ENCODE results near the gene NXN.
"Not testable (repeated sequence)": the region's sequence is repeated elsewhere in the genome, so short reads cannot be mapped to it uniquely, and the experiment has no call there.

Gene NXN

DNA sequence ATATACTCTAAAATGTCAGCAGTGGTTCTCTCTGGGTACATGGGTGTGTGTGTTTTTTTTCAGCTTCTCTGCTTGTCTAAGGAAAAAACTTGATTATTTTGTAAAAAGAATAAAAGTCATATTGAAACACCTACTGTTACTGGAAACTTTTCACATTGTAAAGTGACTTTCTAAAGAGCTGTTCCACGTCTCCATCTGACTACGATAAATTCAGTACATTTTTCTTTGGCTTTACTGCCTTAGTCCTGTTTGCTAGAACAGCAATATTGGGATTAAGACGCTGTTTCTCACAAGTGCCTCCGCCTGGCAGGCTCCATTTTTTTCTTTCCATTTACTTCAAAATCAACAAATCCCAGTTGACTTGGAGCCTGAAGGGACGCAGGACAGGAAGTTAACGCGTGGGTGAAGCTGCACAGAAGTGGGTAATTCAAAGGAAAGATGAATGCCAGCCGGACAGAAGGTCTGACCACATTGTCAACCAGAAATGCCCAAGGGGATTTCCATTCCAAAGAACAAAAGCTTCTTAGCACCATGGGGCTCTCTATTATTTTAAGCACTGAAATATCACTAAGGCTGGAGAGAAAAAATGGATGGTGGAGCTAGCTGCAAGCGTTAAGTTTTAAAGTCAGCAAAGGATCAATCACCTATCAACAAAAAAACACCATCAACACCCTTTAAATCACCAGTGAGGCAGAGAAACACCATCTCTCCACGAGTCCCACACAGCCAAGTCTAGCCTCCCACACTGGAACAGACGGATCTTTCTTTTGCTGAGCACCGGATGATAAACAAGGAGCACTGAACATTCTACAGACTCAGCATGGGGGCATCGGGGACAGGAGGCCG lies 205.9 kb downstream of the NXN start:
- no peak for DNase-seq (ENCODE audit: low read depth in 3 of 3)

DNA sequence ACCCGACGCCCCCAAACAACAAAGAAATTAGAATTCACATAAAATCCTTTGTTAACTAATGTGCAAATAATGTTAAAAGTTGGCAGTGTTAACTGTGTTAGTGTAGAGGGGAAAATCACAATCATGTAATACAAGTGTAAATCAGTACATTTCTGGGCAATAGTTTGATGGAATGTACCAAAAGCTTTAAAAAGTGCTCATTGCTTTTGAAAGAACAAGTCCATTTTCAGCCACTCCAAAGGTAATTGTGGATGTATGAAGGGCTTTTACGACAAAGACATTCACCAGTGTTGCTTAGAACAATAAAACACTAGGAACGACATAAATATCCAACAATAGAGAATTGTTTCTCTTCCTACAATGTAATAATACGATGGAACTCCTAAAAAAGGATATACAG lies 206.6 kb downstream of the NXN start:
- DNase-seq (ENCODE audit: low read depth in 3 of 3): no peak

DNA sequence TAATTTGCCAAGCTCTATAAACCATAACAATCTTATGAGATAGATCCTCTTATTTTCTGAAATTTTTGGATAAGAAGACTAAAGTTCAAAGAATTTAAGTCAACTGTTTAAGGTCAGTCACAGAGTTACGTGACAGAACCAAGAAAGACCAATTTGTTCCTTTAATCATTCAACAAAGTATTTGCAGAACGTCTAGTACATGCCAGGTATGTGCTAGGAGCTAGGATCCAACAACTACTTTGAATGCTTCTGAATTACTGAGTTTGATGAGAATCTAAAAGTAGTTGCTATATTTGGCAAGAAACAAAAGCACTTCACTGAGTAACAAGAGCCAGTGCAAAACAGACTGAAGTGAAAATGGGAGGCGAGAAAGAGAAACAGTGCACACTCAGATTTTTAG lies 212.5 kb downstream of the NXN start:
- no peak for DNase-seq (ENCODE audit: low read depth in 3 of 3)

DNA sequence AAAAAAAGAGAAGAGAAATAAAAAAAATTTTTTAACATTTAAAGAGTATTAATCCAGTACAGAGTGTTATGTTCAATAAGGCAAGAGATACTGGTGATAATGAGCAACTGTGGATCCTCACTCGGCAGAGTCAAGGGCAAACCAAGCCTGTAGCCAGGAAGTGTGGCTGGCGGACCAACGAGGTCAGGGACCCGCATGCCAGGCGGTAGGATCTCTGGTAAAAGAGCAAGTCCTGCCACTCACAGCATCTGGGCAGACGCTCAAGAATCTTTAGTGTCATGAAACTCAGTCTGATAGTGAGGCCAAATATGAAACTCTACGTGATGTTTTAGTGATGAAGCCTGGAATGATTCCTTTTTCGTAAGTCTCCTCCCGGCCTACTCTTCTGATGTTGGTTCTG lies 219.2 kb downstream of the NXN start:
- DNase-seq (ENCODE audit: low read depth in 3 of 3): no peak

DNA sequence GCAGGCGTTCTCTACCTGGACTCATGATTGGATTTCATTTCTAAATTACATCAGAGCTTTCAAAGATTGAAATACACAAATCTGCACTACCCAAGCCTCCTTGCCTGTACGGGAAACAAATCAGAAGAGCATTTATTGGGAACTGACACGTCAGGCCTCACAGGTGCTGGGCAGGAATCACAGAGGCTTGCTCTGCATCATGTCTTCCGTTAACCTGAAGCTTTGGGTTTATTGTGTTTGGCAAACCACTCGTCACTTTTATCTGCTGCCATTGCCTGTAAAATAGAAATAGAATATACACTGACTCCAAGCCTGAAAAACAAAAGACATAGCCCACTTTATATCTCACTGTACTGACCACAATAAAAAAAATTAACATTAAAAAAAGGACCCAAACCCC lies 219.6 kb downstream of the NXN start:
- no peak for DNase-seq (ENCODE audit: low read depth in 3 of 3)

DNA sequence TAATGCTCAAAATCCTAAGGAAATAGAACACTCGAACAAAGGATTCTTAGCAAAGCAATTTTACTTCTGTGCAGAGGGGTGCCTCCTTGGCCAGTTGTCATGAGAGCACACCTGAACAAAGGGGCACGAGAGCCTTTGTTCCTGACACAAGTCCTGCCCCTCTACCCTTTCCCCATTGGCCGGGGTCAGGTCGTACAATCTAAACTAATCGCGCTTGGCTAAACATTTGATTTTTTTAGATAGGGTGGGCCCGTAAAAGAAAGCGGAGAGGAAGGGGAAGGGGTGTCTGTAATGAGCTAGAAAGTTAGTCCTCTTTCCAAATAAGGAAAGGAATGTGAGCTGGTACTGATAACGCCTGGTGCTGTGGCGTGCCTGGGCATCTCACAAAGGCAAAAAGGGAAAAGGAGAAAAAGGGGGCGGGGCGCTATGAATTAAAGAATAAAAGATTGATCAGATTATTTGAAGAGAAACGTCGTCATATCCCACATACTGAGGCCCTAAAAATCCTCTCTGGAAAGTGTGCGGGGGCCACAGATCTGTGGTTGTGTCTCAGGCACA lies 223.5 kb downstream of the NXN start:
- DNase-seq (ENCODE audit: low read depth in 3 of 3): not testable (repeated sequence)

DNA sequence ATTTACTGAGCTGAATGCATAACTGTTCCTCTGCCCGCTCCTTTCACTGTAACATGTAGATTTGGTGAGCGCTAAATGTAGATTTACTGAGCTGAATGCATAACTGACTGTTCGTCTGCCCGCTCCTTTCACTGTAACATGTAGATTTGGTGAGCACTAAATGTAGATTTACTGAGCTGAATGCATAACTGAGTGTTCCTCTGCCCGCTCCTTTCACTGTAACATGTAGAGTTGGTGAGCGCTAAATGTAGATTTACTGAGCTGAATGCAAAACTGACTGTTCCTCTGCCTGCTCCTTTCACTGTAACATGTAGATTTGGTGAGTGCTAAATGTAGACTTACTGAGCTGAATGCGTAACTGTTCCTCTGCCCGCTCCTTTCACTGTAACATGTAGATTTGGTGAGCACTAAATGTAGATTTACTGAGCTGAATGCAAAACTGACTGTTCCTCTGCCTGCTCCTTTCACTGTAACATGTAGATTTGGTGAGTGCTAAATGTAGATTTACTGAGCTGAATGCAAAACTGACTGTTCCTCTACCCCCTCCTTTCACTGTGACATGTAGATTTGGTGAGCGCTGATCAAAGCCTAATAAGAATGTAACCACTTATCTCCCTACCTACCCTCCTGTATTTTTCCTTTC lies 224.1 kb downstream of the NXN start:
- not testable (repeated sequence) for DNase-seq (ENCODE audit: low read depth in 3 of 3)

DNA sequence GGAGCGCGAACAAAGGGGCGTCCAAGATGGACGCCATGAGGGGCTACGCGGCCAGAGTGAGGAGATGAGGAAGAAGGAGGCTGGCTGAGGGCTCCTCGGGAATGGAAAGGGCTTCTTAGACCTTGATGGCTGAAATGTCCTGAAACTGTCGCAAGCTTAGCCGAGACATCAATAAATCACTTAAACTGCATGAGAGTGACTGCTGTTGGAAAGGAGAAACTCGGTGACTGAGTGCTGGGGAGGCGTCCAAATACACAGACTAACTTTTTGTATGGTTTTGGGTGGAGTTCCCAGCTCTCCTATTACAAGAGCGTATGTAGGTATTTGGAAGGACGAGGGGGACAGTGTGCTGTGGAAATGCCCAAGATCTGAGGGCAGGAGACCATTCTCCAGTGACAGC lies 226.2 kb downstream of the NXN start:
- no peak for DNase-seq (ENCODE audit: low read depth in 3 of 3)

DNA sequence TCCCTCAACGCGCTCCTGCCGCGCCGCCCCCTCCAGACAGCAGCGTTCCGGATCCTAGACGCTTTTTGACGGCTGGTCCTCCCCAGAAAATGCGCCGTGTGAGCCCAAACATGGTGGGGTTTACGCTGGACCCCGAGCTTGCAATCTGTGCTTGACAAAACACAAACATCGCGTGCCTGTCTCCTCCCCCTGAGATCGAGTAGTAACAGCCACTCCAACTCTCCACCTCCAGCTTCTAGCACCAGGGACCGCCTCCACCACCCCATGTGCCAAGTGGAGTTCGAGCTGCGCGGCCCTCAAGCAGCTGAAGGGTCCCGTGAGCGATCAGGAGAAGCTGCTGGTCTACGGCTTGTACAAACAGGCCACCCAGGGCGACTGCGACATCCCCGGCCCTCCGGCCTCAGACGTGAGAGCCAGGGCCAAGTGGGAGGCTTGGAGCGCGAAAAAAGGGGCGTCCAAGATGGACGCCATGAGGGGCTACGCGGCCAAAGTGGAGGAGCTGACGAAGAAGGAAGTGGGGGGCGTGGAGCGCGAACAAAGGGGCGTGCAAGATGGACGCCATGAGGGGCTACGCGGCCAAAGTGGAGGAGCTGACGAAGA lies 226.9 kb downstream of the NXN start:
- no peak for DNase-seq (ENCODE audit: low read depth in 3 of 3)

DNA sequence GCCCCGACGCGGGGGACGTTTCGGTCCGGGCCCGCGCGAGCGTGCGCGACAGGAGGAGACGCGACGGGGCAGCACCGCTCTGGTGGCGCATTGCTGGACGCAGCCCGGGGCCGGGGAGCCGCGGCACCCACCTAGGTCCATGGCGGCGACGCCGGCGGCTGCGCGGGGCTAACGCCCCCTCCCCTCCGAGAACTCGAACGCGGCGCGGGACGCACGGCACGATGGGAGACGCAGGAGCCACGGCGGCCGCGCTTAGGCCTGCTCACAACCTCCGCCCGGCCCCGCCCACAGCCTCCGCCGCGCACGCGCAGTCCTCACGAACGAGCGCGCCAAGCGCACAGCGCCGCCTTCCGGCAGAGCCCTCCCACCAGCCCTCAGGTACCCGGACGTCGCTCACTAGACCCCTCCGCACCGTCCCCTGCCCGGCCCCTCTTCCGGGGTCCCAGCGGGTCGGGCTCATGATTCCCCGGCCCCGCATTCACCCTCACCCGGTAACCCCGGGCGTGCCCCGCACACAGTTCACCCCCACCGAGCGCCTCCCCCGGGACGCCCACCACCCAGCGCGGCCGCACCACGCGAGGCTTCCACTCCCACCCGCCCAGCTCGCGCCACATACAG lies 227.5 kb downstream of the NXN start, which contains the start of gene GEMIN4:
Gene GEMIN4 (minus strand): TSS at position 263 of the 618 bp plus-strand sequence. CDS start 122 bp downstream, at position 141.
- peak; percentile 96 to 100 (median 97) for DNase-seq (ENCODE audit: low read depth in 3 of 3)

DNA sequence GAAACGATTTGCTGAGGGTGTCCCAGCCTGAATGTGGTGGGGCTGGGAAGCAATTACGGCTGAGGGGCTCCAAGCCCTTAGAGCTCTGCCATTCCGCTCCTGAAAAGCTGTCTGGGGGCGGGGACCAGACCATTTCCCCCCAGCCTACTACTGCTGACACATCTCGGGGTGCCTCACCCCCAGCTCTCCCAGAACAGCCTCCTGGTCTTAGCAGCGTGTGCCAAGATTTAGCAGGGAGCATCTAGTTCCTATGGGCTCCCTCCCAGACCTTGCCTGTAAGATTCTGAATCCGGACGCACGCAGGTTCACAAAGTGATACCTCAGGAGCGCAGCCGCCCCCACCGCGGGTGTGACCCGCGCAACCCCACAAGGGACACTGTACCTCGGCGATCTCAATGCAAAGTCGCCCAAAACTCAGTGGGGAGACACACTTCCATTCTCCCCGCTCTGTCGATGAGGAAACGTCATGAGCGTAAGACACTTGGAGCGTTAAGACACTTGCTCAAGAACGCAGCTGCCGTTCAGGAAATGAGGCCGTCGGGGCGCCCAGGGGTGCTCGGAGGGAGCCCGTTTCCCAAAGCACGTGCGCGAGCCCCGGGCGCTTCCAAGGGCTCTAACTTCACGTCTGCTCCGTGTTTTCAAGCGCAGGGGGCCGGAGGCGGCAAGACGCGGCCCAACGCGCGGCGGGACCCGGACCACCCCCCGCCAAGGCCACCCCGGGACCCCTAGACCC lies 228.1 kb downstream of the NXN start:
- DNase-seq (ENCODE audit: low read depth in 3 of 3): peak; percentile 26 to 38 (median 34)

DNA sequence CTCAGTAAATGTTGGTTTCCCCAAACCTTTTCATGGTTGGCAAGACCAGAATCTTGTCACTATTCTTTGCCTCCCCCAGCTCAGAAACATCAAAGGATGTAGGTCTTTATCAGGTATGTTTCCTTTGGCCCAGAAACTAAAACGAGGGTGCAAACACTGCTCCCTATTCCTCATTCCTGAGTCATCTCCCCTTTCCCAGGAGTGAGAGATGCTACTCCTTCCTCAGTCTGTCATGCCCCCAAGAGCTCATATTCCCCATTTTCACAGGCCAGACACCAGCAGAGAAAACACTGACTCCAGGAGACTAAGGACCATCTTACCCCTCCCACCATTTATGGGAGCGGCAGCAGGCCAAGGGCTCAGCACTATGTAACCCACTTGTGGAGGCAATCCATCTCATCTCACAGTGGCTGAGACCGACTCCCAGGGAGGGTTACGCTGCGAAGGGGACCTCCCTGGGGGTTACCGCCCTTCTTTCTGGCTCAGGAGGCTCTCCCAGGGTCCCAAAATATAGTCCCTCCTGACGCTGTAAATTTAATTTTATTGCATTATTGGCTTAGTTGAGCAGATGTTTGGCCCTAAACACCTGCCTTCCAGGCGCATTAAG lies 229.0 kb downstream of the NXN start:
- no peak for DNase-seq (ENCODE audit: low read depth in 3 of 3)

DNA sequence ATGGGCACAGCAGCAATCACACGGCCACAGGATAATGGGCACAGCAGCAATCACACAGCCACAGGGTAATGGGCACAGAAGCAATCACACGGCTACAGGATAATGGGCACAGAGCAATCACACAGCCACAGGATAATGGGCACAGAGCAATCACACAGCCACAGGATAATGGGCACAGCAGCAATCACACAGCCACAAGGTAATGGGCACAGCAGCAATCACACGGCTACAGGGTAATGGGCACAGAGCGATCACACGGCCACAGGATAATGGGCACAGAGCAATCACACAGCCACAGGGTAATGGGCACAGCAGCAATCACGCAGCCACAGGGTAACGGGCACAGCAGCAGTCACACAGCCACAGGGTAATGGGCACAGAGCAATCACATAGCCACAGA lies 230.2 kb downstream of the NXN start:
- DNase-seq (ENCODE audit: low read depth in 3 of 3): not testable (repeated sequence)

Data from stimulated activated CD4-positive, alpha-beta T cell treated with anti-CD3 and anti-CD28 coated beads, TNF-alpha, amount 100 ng/mL, for 4 hours (primary cell).